Mononuclear cell (primary cell): ENCODE measurements around the gene ERO1A. TPM values are rescaled to one million over a fixed set of nuclear protein-coding genes. Genes with fewer than 3 reads are reported as not detected.
A peak's percentile ranks its signal among the peaks of the same experiment; 100 is the strongest.
"Not testable (repeated sequence)": the region's sequence is repeated elsewhere in the genome, so short reads cannot be mapped to it uniquely, and the experiment has no call there.

ENCODE experiments used
- H3K27me3 ChIP-seq: 2 replicates; pipeline ENCODE4 v1.6.0; 2011; ENCODE audit warnings: low read length, control low read depth; ENCODE audit not compliant: insufficient read depth
- H3K4me1 ChIP-seq: 2 replicates; pipeline ENCODE4 v1.5.1; 2011; ENCODE audit warnings: mild to moderate bottlenecking, low read length, control low read depth; ENCODE audit not compliant: insufficient read depth
- H3K4me3 ChIP-seq: 2 replicates; pipeline ENCODE4 v1.5.1; 2011; ENCODE audit warnings: mild to moderate bottlenecking, low read length, moderate library complexity
- H3K9me3 ChIP-seq: 2 replicates; pipeline ENCODE4 v1.5.1; 2011; ENCODE audit warnings: low read depth, mild to moderate bottlenecking, control low read depth, low read length
- total RNA-seq: library from RNA; depleted of rRNA; stranded (reverse); fragments of >200 nt; gene quantifications from one replicate; pipeline ENCODE4 v1.2.3, GENCODE V29; 2012

Gene ERO1A
- total RNA-seq = 71.6 TPM

GRCh38 chr14:52695481-52696091, at the start of gene ERO1A:
ERO1A (minus strand) TSS chr14:52695558; CDS start chr14:52695481, 77 bp downstream.
- Histone ChIP-seq H3K27me3 (no peaks in the 10 kb centered on the region), H3K4me3 (peak within 1 kb of the TSS; percentile 77), H3K4me1 (peaks cover 41% of the 10 kb centered on the region), H3K9me3 (no peaks in the 10 kb centered on the region)

DNA sequence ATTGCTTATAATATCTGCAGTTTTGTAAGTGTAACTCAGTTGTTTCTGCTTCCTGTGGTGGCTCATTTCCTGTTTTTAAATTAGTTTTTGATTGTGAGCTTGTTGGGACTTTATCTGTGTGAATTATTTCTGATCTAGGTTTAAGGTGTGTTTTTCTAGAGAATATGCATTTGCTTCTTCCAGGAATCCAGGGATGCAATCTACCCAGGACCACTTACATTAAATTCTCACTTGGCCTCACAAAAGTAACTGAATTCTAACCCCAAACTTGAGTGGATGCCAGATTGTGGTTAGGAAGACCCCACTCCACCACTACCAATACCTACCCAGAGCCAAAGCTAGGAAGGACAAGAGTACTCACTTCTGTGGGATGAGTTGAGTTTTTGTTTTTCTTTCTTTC, 46.5 kb upstream of the ERO1A start:
- no peak overlapping the region for H3K4me3 ChIP-seq
- H3K27me3 ChIP-seq = no peaks in the 10 kb centered on the region
- H3K4me1 ChIP-seq = peaks cover 30% of the 10 kb centered on the region
- no peaks in the 10 kb centered on the region for H3K9me3 ChIP-seq

- H3K4me3 ChIP-seq = no peak overlapping the region
- no peaks in the 10 kb centered on the region for H3K27me3 ChIP-seq
- peaks cover 34% of the 10 kb centered on the region for H3K4me1 ChIP-seq
- H3K9me3 ChIP-seq = no peaks in the 10 kb centered on the region
Measured at GRCh38 chr14:52740751-52741150, 45.4 kb upstream of the ERO1A start.

- Histone ChIP-seq H3K4me1 (peaks cover 41% of the 10 kb centered on the region), H3K4me3 (no peak overlapping the region), H3K27me3 (no peaks in the 10 kb centered on the region), H3K9me3 (no peaks in the 10 kb centered on the region)
Measured at GRCh38 chr14:52738409-52738808, 43.1 kb upstream of the ERO1A start.

DNA sequence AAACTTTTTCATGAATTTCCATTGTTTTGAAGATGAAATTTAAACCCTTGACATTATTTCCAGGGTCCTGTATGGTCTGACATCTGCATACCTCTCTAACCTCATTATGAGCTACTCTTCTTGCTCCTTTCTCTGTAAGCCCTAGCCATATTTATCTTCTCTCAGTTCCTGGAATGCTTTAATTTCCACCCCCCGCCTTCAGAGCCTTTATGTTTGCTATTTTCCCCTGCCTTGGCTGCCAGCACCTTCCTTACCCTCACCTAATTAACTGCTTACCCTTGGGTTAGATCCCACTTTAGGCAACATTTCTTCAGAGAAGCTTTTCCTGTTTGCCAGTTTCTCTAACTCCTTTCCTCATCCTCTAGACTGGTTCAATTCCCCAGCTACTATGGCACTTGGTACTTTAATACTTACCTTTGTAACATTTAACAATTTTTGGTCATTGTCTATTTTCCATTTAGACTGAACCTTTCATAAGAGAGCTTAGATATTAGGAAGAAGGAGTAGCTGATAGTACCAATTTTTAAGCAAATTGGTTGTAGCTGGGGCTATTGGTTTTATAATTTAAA, 40.6 kb upstream of the ERO1A start:
- peaks cover 26% of the 10 kb centered on the region for H3K4me1 ChIP-seq
- H3K27me3 ChIP-seq = no peaks in the 10 kb centered on the region
- no peaks in the 10 kb centered on the region for H3K9me3 ChIP-seq
- H3K4me3 ChIP-seq = no peak overlapping the region

DNA sequence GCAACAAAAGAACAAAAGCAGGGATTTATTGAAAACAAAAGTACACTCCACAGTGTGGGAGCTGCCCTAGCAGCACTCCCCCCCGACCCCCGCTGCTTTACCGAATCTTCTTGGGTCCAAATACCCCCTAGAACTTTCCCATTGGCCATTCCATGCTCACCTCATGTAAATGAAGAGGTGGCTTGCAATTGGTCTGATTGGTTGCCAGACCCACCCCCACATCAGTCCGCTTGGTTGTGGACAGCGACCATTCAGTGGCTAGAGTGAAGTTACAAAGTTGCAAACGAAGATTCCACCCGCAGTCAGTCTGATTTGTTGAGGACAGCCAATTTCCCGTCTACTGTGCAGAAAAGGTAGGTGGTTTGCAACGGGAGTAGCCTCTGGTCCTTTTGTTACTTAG, 38.5 kb upstream of the ERO1A start:
- no peak overlapping the region for H3K4me3 ChIP-seq
- no peaks in the 10 kb centered on the region for H3K9me3 ChIP-seq
- H3K27me3 ChIP-seq = no peaks in the 10 kb centered on the region
- peaks cover 28% of the 10 kb centered on the region for H3K4me1 ChIP-seq

DNA sequence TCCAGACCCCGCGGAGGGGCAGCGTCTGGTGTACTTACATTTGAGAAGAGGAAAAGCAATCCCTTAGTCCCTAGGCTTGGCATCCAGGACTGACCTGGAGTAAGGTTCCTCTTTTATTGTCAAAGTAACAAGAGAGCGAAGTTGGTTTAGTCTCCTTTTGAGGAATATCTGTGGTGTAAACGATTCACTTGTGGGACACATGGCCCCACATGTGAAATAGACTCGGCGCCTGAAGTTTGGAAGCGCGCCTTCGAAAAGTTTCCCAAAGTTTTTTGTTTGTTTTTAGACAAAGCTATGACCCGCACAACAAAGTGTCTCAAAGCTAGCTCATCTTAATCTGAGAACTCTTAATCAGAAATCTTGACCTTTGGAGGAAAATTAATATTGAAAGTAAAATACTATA, 35.4 kb upstream of the ERO1A start:
- Histone ChIP-seq H3K9me3 (no peaks in the 10 kb centered on the region), H3K4me1 (peaks cover 25% of the 10 kb centered on the region), H3K4me3 (peak overlapping the region; percentile 89), H3K27me3 (no peaks in the 10 kb centered on the region)

DNA sequence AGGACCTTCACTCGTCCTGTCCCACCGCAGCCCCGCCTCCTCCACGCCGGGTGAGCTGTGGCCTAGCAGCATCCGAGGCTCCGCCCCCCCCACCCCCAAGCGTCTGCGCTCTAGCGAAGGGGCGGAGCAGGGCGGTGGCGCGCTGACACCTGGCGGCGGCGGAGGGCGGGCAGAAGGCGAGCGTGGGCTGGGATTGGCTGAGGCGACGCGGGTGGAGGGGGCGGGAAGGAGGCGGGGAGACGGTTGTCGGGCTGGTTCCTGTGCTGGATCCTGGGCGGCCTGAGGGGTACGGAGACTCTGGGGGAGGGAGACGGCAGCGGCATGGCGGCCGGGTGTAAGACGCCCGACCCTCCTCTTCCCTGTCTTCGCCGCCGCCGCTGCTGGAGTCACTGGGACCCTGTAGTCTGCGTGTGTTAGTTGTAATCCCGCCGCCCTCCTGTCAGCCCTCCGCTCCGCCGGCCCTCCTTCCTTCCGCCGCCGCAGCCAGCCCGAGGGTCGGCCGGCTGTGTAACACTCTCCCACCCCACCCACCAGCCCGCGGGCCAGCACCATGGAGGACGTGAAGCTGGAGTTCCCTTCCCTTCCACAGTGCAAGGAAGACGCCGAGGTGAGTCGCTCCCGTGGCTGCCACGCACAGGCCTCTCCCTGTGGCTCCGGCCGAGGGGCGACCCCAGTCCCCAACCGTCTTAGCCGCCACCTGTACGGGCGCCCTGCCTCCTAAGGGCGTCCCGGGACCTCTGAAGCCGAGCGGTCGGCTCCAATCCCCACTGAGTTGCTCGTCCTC, 34.8 kb upstream of the ERO1A start, which contains the start of gene STYX:
Gene STYX (plus strand): TSS at position 242 of the 784 bp plus-strand sequence. CDS start 309 bp downstream, at position 551.
- no peaks in the 10 kb centered on the region for H3K9me3 ChIP-seq
- H3K27me3 ChIP-seq = no peaks in the 10 kb centered on the region
- peak within 1 kb of the TSS; percentile 89 for H3K4me3 ChIP-seq
- H3K4me1 ChIP-seq = peaks cover 23% of the 10 kb centered on the region

DNA sequence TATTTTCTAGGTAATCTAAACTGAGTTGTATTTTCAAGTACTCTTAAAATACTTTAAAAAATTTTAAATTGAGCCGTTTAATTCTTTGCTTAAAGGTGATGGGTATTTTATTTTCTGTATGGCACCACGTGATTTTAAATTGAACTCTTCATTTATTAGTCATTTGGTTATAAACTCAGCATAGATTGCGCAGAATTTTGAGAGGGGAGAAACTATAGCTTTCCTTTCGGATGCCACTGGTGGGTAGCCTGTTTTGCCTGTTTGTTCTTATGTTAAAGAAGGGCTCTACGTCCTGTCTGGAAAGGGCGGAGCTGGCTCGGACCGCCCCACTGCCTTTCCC, 34.2 kb upstream of the ERO1A start:
- Histone ChIP-seq H3K9me3 (no peaks in the 10 kb centered on the region), H3K27me3 (no peaks in the 10 kb centered on the region), H3K4me3 (peak overlapping the region; percentile 89), H3K4me1 (peaks cover 18% of the 10 kb centered on the region)

GRCh38 chr14:52729035-52729434, 33.7 kb upstream of the ERO1A start:
- H3K9me3 ChIP-seq, H3K4me3 ChIP-seq, H3K27me3 ChIP-seq: not testable (repeated sequence)
- peaks cover 13% of the 10 kb centered on the region for H3K4me1 ChIP-seq

GRCh38 chr14:52727509-52727908, 32.2 kb upstream of the ERO1A start:
- H3K9me3 ChIP-seq, H3K27me3 ChIP-seq, H3K4me3 ChIP-seq: not testable (repeated sequence)
- peaks cover 20% of the 10 kb centered on the region for H3K4me1 ChIP-seq

GRCh38 chr14:52724360-52724644, 28.9 kb upstream of the ERO1A start:
- H3K9me3 ChIP-seq = no peaks in the 10 kb centered on the region
- H3K4me1 ChIP-seq = peaks cover 14% of the 10 kb centered on the region
- H3K27me3 ChIP-seq = no peaks in the 10 kb centered on the region
- no peak overlapping the region for H3K4me3 ChIP-seq

- Histone ChIP-seq H3K27me3 (no peaks in the 10 kb centered on the region), H3K4me1 (peaks cover 14% of the 10 kb centered on the region), H3K4me3 (no peak overlapping the region), H3K9me3 (no peaks in the 10 kb centered on the region)
Measured at GRCh38 chr14:52723514-52724359, 28.4 kb upstream of the ERO1A start.

DNA sequence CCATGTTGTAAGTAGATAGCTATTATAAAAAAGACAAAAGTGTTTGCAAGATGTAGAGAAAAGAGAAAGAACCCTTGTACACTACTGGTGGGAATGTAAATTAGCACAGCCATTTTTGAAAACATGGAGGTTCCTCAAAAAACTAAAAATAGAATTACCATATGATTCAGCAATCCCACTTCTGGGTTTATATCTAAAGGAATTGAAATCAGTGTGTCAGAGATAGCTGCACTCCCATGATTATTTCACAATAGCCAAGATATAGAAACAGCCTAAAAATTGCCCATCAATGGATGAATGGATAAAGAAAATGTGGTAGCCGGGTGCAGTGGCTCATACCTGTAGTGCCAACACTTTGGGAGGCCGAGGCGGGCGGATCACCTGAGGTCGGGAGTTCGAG, 20.8 kb upstream of the ERO1A start:
- H3K9me3 ChIP-seq = no peaks in the 10 kb centered on the region
- no peak overlapping the region for H3K4me3 ChIP-seq
- H3K4me1 ChIP-seq = peaks cover 4% of the 10 kb centered on the region
- no peaks in the 10 kb centered on the region for H3K27me3 ChIP-seq

DNA sequence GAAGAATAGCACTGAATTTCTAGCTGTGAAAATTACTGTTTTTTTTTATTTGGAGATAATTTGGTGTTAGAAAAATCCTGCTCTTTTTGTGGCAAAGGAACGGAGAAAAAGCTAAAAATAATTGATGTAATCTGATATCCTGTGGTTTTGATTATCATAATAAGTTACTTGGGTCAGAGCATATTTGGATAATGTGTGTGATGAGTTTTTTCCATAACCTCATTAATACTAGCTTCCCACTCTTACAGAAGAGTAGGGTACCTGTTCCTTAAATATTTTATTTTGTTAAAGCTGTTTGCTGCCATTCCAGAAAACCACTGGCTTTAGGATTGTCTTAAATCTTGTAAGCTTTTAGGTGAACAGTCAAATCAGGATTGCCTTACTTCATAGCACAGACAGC, 16.3 kb upstream of the ERO1A start:
- Histone ChIP-seq H3K4me1 (peaks cover 9% of the 10 kb centered on the region), H3K9me3 (no peaks in the 10 kb centered on the region), H3K27me3 (no peaks in the 10 kb centered on the region), H3K4me3 (no peak overlapping the region)
